Calu3 (cell line): ENCODE data around the gene PTPRE. TPM values are rescaled to one million over a fixed set of nuclear protein-coding genes. Genes with fewer than 3 reads are reported as not detected.

Experiments
- BruUV-seq: library from RNA; stranded (reverse); fragments of 400-500 nt; replicated peaks from 2 replicates; lab custom pipeline; 2021; lab: Mats Ljungman, UMichigan
- CTCF ChIA-PET: fragments of 300-600 bp; sonication (Branson Sonifier 250); formaldehyde crosslinking; loops from one replicate; lab custom pipeline; 2022; ENCODE audit warnings: antibody characterized with exemption; lab: Charles Lee
- DNase-seq: peaks from one replicate; pipeline ENCODE4 v3.0.0; 2022
- H3K27ac Mint-ChIP-seq: one replicate; pipeline ENCODE4 v1.8.0; 2022; ENCODE audit warnings: mixed read lengths; ENCODE audit not compliant: unreplicated experiment
- H3K27me3 Mint-ChIP-seq: one replicate; pipeline ENCODE4 v1.8.0; 2022; ENCODE audit warnings: mixed read lengths; ENCODE audit not compliant: unreplicated experiment
- H3K36me3 Mint-ChIP-seq: one replicate; pipeline ENCODE4 v1.8.0; 2022; ENCODE audit warnings: mild to moderate bottlenecking, moderate library complexity, mixed read lengths; ENCODE audit not compliant: insufficient read depth, unreplicated experiment
- H3K4me1 Mint-ChIP-seq: one replicate; pipeline ENCODE4 v1.8.0; 2022; ENCODE audit warnings: mild to moderate bottlenecking, low read depth, mixed read lengths; ENCODE audit not compliant: unreplicated experiment
- H3K4me3 Mint-ChIP-seq: one replicate; pipeline ENCODE4 v1.8.0; 2022; ENCODE audit warnings: mild to moderate bottlenecking, low read depth, moderate library complexity, mixed read lengths; ENCODE audit not compliant: unreplicated experiment
- H3K9me3 Mint-ChIP-seq: one replicate; pipeline ENCODE4 v1.8.0; 2022; ENCODE audit warnings: low read depth, mixed read lengths; ENCODE audit not compliant: unreplicated experiment
- intact Hi-C: fragments of 100-400 bp; cut with micrococcal nuclease; formaldehyde crosslinking; loops from one replicate; pipeline ENCODE4 v1.10.0; 2022; ENCODE audit not compliant: unreplicated experiment
- total RNA-seq: library from RNA; stranded (reverse); gene quantifications from 2 replicates; pipeline ENCODE4 v1.2.3, GENCODE V29; 2022
- TF ChIP-seq, protein P1 (sequence below): fragments of 200-600 bp; IDR thresholded peaks from one replicate; pipeline ENCODE4 v1.8.0; 2022; ENCODE audit warnings: antibody characterized with exemption; ENCODE audit not compliant: unreplicated experiment

PTPRE gene
- total RNA-seq, 1 experiment from 2014 or later = 7.6 TPM

DNA sequence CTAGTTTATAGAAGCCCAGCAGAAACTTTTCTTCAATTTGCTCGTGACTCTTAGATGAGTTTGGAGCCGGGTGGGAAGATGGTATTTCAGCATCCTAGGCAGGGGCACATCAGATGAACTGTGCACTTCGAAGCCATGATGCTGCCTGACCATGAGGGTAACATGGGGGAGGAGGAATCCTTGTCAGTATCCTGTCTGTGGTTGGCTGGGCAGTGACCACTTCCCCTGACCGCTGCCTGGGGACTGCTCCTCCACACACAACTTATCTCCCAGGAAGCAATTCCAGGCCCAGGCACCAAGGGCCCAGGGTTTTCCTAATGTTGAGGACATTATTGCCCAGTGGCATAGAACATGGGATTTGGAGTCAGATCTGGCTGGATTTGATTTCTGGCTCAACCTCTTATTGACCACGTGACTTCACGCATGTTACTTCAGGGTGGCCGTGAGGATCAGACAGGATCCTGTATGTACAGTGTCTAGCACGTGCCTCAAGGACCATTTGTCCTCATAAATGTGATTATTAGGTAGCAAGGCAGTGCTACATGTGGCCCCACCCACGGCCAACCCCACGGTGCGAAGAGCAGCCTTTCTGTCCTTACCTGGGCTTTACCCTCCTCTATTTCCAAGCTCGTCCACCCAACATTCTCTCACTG, 65.2 kb downstream of the PTPRE start:
- no TSS peak for BruUV-seq
- Mint-ChIP-seq H3K4me3 (no peak overlapping the region), H3K36me3 (no peaks in the 10 kb centered on the region), H3K27ac (no peak overlapping the region), H3K27me3 (no peaks in the 10 kb centered on the region), H3K4me1 (peaks cover 22% of the 10 kb centered on the region), H3K9me3 (no peaks in the 10 kb centered on the region)
- CTCF ChIA-PET = no interaction called here
- no peak for DNase-seq
- TF ChIP-seq, protein P1, sequence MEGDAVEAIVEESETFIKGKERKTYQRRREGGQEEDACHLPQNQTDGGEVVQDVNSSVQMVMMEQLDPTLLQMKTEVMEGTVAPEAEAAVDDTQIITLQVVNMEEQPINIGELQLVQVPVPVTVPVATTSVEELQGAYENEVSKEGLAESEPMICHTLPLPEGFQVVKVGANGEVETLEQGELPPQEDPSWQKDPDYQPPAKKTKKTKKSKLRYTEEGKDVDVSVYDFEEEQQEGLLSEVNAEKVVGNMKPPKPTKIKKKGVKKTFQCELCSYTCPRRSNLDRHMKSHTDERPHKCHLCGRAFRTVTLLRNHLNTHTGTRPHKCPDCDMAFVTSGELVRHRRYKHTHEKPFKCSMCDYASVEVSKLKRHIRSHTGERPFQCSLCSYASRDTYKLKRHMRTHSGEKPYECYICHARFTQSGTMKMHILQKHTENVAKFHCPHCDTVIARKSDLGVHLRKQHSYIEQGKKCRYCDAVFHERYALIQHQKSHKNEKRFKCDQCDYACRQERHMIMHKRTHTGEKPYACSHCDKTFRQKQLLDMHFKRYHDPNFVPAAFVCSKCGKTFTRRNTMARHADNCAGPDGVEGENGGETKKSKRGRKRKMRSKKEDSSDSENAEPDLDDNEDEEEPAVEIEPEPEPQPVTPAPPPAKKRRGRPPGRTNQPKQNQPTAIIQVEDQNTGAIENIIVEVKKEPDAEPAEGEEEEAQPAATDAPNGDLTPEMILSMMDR = no peak
- intact Hi-C loops = no loop called here

DNA sequence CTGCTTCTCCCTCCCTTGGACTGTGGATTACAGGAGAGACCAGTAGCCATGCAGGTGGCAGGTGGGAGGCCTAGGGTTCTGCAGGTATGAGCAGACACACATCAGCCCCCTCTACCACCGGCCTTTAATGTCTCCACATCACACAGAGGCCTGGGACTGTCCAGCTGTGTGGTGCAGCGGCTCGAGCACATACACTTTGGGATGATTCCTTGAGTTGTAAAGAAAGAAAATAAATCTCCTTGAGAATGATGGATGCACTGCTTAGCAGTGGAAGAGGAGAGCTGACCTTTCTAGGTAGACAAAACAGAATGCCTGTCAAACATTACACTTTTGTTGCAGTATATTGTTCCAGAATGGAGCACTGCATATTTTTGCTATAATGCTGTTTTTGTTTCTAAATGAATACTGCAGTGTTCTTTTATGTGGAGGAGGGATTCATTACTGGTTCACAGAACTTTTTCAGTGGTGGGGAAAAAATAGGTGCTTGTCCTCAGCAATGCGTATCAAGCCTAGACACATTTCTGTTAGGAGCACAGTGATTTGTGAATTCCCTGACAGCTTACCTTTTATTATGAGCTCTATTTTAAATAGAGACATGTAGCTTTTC, 66.0 kb downstream of the PTPRE start:
- no peaks in the 10 kb centered on the region for H3K9me3 Mint-ChIP-seq
- no peaks in the 10 kb centered on the region for H3K27me3 Mint-ChIP-seq
- intact Hi-C loops = no loop called here
- no peaks in the 10 kb centered on the region for H3K36me3 Mint-ChIP-seq
- H3K4me1 Mint-ChIP-seq = peaks cover 25% of the 10 kb centered on the region
- TF ChIP-seq, protein P1 = no peak
- H3K27ac Mint-ChIP-seq = no peak overlapping the region
- BruUV-seq = no TSS peak
- DNase-seq = no peak
- no peak overlapping the region for H3K4me3 Mint-ChIP-seq
- CTCF ChIA-PET = interaction anchor here (0.5 kb wide), 1 partner anchor 166 kb away, joined by 3 read pairs; no protein-coding TSS in a partner anchor

GRCh38 chr10:127973791-127974311, 66.9 kb downstream of the PTPRE start:
- H3K27ac Mint-ChIP-seq = no peak overlapping the region
- peaks cover 18% of the 10 kb centered on the region for H3K4me1 Mint-ChIP-seq
- intact Hi-C loops = no loop called here
- TF ChIP-seq, protein P1 = no peak
- H3K4me3 Mint-ChIP-seq = no peak overlapping the region
- CTCF ChIA-PET = interaction anchor here (0.5 kb wide), 1 partner anchor 165 kb away, joined by 3 read pairs; no protein-coding TSS in a partner anchor
- no TSS peak for BruUV-seq
- H3K36me3 Mint-ChIP-seq = no peaks in the 10 kb centered on the region
- no peaks in the 10 kb centered on the region for H3K9me3 Mint-ChIP-seq
- no peaks in the 10 kb centered on the region for H3K27me3 Mint-ChIP-seq
- no peak for DNase-seq

DNA sequence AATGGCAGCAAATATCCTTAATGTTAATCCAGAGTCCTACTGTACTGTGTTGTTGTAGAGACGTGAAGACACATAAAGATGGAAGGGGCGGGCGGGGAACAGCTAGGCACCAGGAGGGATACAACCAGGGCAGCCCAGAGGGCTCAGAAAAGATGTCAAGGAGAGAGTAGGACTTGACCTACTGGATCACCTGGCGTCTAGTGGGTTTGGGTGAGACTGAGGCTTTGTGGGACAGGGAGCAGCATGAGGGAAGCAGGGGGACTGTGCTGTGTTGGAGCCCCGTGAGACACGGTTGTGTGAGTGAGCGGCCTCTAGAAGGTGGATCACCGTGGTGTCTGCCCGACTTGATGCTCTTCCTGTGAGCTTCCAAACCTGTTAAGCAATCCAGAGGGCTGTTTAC, 68.0 kb downstream of the PTPRE start:
- Mint-ChIP-seq H3K27ac (no peak overlapping the region), H3K27me3 (no peaks in the 10 kb centered on the region), H3K36me3 (no peaks in the 10 kb centered on the region), H3K9me3 (no peaks in the 10 kb centered on the region), H3K4me1 (peaks cover 13% of the 10 kb centered on the region), H3K4me3 (no peak overlapping the region)
- no peak for DNase-seq
- TF ChIP-seq, protein P1 = no peak
- CTCF ChIA-PET = interaction anchor here (0.7 kb wide), 1 partner anchor 57 kb away, joined by 3 read pairs; no protein-coding TSS in a partner anchor
- BruUV-seq = no TSS peak
- intact Hi-C loops = no loop called here
